ENCODE measurements around the gene MINPP1.

Gene MINPP1

GRCh38 chr10:87523731-87524130, 19.0 kb downstream of the MINPP1 start:
- DNase-seq (ENCODE audit: low read depth), result no peak

DNA sequence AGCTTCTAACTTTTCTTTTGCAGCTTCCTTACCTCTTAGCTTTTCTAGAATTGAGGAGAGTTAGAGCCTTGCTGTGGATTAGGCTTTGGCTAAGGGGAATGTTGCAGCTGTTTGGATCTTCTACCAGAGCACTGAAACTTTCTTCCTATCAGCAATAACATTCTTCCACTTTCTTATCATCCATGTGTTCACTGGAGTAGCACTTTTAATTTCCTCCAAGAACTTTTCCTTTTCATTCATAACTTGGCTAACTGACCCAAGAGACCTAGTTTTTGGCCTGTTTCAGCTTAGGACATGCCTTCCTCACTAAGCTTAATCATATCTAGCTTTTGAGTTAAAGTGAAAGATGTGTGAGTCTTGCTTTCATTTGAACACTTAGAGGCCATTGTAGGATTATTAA, 19.6 kb downstream of the MINPP1 start:
- no peak for DNase-seq (ENCODE audit: low read depth)

- DNase-seq (ENCODE audit: low read depth), result no peak
Observed at GRCh38 chr10:87531908-87532622, 27.4 kb downstream of the MINPP1 start.

DNA sequence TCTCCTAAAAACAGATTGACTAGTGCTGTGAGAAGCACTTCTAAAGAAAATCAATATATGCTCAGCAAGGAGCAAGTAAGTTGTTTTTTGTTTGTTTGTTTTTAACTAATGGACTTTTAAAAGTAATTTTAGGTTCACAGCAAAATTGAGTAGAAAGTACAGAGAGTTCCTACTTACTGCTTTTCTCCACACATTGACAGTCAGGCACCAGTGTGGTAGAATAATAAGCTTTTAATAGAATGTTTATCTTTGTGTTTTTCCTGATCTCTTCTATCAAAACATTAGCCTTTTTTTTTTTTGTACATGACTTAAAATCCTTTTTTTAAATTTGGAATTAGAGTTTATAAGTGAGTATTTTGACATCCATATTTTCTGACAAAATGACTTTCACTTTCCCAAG, 28.0 kb downstream of the MINPP1 start:
- DNase-seq (ENCODE audit: low read depth), result no peak

DNA sequence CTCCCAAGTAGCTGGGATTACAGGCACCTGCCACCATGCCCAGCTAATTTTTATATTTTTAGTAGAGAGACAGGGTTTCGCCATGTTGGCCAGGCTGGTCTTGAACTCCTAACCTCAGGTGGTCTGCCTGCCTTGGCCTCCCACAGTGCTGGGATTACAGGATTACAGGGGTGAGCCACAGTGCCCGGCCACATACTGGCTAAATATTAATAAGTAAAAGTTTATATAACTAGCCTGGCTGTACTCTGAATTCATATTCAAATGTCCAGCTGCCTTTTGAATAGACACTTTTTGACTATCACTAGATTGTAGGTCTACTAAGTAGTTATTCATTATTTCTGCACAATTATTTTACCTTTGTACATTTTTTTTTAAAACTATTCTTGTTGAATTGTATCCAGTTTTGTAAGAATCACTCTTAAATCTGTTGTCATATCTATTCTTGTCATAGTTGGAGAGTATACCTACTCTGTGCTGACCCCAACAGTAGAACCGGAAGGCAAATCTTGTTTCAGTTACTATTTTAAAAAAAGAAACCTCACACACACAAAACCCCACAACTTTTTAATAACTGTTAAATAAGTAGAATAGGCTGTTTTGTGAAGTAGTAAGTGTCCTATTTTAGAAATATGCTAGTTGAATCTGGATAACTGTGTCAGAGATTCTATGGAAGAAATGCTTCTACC, 29.6 kb downstream of the MINPP1 start:
- DNase-seq (ENCODE audit: low read depth), result no peak

- no peak for DNase-seq (ENCODE audit: low read depth)
Observed at GRCh38 chr10:87538092-87539015, 33.7 kb downstream of the MINPP1 start.

DNA sequence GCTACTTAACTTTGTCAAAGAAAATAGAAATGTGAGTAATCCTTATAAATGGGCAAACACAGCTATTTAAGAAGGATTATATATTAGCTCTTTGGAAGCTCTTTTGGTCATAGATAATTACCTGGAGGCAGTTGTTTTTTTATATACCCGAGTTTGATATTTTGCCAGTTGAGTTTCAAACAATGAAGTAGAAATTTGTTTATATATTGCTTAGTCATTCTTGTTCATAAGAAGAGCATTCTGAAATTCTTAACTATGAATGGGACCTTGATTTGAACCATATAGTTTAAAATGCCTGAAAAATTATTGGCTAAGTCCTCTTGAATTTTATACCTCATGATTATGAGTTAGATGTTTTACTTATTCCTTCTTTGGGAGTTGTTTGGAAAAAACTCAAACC, 36.4 kb downstream of the MINPP1 start:
- no peak for DNase-seq (ENCODE audit: low read depth)

- no peak for DNase-seq (ENCODE audit: low read depth)
Observed at GRCh38 chr10:87544721-87545120, 40.0 kb downstream of the MINPP1 start.

GRCh38 chr10:87545783-87546182, 41.1 kb downstream of the MINPP1 start:
- no peak for DNase-seq (ENCODE audit: low read depth)

GRCh38 chr10:87546210-87546609, 41.5 kb downstream of the MINPP1 start:
- DNase-seq (ENCODE audit: low read depth), result no peak

DNA sequence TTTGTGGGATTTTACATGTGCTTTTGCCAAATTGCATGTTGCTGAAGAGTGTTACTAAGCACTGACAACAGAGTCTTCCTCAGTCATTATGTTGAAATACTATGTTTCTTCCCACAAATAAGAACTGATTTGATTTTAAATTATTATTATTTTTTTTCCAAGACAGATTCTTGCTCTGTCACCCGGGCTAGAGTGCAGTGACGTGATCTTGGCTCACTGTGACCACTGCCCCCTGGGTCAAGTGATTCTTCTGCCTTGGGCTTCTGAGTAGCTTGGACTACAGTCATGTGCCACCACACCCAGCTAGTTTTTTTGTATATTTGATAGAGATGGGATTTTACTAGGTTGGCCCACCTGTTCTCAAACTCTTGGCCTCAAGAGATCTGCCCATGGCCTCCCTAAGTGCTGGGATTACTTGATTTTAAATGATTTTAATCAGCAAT, 42.3 kb downstream of the MINPP1 start:
- DNase-seq (ENCODE audit: low read depth), result no peak

- DNase-seq (ENCODE audit: low read depth), result no peak
Observed at GRCh38 chr10:87547734-87548311, 43.1 kb downstream of the MINPP1 start.

DNA sequence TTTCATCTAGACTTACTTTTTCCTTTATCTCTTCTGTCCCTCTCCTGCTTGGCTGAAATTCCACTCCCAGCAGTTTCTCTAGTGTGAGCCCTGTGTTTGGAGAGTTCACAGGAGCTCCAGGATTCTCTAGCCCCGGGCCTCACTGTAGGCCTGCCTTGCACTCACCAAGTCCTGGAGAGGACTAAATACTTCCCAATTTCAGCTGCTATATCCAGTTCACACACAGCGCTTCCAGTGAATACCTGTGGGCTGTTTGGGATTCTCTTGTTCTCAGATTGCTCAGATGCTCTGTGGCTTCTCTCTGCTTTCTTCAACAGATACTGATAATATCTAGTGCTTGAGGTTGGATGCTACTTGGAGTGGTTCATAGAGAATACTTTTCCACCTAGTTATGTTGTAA, 46.0 kb downstream of the MINPP1 start:
- DNase-seq (ENCODE audit: low read depth), result no peak

DNA sequence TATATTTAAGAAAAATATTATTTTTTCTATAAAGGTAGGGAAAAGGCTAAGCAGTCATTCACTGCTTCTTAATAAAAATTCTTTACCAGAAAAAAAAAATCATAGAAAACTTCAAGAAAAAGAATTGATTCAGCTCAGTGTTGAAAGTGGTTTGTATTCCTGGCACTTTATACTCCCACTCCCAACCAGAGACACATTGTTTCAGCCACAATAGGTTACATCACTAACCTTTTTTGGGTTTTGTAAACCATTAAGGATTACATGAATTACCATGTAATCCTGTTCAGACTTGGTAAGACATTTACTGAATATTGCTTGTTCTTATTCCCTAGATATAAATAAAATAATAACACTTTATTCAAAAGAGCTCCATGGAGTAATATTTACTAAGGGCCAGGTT, 46.6 kb downstream of the MINPP1 start:
- DNase-seq (ENCODE audit: low read depth), result no peak

- no peak for DNase-seq (ENCODE audit: low read depth)
Observed at GRCh38 chr10:87552248-87552929, 47.7 kb downstream of the MINPP1 start.

DNA sequence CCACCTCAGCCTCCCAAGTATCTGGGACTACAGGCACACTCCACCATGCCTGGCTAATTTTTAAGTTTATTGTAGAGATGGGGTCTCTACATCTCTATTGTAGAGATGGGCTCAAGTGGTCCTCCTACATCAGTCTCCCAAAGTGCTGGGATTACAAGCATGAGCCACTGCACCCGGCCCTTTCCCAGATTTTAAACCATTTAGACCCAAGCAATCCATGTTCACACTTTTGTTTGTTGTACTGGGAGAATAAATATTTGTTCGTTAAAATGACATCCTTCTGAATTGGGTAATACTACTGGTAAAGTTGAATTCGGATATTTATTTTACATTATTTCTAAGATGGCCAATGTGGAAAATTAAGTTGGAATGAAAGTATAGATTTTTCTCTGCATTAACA, 52.7 kb downstream of the MINPP1 start:
- DNase-seq (ENCODE audit: low read depth), result no peak

- DNase-seq (ENCODE audit: low read depth), result no peak
Observed at GRCh38 chr10:87558333-87558732, 53.6 kb downstream of the MINPP1 start.

- DNase-seq (ENCODE audit: low read depth), result no peak
Observed at GRCh38 chr10:87559392-87559791, 54.7 kb downstream of the MINPP1 start.

DNA sequence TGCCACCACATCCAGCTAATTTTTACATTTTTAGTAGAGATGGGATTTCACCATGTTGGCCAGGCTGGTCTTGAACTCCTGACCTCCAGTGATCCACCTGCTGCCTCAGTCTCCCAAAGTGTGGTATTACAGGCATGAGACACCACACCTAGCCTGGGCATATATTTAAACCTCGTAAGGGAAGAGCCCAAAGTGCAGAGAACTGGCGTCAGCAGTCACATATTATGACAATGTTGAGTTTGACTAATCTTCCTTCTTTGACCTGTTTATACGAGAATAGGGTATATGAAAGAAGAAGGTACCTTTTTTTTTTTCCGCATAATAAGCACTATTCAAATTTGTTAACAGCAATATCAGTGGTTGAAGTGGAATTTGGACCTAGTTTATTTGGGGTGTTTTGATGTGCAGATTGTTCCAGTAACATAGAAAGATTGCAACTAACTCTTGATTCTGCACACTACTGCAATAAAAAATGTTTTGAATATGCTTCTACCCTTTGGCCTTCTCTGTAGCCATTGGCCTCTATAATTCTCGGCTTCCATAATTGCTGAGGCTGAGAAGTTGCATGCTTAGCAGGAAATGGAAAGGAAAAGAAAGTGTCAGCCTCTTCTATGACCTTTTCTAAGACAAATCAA, 55.9 kb downstream of the MINPP1 start:
- no peak for DNase-seq (ENCODE audit: low read depth)

- DNase-seq (ENCODE audit: low read depth), result no peak
Observed at GRCh38 chr10:87562750-87563149, 58.1 kb downstream of the MINPP1 start.

GRCh38 chr10:87565010-87565409, 60.3 kb downstream of the MINPP1 start:
- DNase-seq (ENCODE audit: low read depth), result no peak
